GM19455 (cell line): ENCODE data around the gene SUSD4.

Source experiments
- ATAC-seq: cut with Tn5 transposase; IDR thresholded peaks from one replicate; pipeline ENCODE4 v1.9.1; 2021; ENCODE audit not compliant: unreplicated experiment

The SUSD4 gene

DNA sequence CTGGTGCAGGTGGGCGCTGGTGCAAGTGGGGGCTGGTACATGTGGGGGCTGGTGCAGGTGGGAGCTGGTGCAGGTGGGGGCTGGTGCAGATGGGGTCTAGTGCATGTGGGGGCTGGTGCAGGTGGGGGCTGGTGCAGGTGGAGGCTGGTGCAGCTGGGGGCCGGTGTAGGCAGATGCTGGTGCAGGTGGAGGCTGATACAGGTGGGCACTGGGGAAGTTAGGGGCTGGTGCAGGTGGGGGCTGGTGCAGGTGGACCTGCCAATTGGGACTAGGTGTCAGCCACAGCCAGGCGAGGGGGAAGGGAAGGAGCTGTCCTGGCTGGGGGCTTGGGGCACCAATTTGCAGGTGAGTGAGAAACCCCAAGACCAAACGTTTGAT is 174.5 kb downstream of the SUSD4 start:
- ATAC-seq: no peak

DNA sequence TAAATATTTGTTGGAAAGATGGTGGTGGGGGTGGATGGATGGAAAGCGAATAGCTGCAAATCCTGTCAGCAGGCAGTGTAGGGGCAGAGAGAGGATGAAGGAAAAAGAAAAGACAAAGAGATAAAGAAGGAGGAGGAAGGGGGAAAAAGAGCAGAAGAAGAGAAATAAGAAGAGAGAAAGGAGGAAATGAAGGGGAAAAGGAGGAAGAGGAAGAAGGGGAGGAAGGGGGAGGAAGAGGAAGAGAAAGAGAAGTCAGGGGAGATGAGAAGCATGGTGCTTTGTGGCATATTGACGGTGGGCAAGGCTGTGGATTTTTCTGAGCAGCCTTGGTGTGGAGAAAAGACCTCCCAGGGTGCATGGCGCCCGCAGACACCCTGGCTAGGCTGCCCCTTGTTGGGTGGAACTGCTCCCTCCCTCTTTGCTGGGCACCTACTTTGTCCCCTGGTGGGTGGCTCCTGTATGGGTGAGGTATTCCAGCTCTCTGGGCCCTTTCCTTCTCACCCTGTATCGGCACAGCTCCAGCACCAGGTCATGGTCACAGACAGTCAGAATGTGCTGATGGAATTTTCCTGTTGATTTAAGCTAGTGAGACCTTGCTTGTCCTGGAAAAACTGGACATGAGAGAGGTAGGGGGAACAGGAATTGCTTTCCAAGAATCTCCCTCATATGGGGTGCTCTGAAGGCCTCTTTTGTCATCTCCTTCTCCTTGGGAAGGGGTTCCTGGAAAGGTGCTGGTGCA is 175.2 kb downstream of the SUSD4 start:
- ATAC-seq: no peak

DNA sequence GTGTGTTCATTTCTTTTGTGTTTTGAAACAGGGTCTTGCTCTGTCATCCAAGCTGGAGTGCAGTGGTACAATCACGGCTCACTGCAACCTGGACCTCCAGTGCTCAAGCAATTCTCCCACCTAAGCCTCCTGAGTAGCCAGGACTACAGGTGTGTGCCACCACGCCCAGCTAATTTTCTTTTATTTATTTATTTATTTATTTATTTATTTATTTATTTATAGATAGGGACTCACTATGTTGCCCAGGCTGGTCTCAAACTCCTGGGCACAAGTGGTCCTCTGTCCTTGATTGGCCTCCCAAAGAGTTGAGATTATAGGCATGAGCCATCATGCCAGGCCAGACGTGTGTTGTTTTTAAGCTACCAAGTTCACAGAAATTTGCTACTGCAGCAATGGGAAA is 177.2 kb downstream of the SUSD4 start:
- ATAC-seq: no peak

DNA sequence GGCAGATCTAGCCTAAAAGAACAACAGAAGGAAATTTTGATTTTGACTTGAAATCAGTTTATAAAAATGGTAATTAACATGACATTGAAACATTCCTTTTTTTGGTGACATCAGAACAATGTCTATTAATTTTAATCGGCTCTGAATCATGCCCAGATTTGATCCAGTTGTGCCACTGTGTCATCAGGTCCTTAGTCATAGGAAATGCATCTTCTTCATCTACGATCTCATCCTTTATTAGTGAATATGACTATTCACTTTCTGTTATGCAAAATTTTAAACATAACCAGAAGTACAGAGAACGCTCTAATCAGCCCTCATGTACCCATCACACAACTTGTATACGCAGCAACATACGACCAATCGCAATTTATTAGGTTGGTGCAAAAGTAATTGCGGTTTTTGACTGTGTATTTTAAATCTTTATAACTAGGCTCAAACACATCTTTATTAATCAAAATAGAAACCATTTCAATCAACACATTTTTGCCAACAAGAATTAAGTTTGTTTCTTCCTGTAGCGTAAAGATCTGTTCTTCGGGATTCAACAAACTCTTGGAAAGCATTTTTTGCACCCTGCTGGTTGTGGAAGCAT is 180.6 kb downstream of the SUSD4 start:
- no peak for ATAC-seq

DNA sequence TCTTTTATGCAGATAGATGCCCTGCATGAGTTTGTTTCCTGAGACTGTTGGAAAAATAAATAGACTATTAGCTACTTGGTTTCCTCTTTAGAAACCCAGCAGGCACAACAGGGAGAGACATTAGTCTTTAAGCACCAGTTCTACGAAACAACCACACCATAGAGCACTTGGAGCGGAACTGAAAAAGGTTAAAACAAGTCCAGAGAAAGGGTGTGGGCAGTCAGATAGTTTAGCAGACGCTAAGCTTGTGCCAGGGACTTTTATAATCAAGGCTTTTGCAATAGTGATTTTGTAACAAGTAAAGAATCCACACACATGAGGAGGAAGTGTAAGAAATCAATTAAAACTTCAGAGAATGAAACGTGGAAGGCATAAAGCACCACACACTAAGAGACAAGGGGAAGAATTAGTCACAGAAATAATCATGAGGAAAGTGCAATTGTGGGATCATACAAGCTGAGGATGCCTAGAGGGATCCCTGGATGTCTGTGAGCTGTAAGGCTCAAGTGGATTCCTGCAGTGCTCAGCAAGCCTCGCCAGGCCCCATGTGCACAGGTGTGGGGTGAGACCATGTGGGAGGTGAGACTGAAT is 183.2 kb downstream of the SUSD4 start:
- ATAC-seq: no peak

DNA sequence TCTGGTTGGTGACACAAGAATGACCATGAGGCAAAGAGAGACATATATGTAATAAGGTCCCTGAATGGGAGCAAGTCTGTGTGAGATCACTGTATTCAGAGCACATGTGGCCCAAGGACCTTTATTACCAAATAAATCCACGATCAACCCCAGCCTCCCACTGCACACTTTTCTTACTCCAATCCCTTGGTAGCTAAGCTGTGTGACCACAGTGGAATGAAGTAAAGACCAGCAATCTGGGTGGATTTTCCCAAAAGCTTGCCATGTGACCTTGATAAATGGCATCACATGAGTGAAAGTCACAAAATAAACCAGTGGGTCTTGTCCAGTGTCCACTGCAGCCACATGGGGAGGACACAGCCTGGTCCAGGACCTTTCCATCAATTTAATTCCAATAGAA is 184.2 kb downstream of the SUSD4 start:
- ATAC-seq: no peak

DNA sequence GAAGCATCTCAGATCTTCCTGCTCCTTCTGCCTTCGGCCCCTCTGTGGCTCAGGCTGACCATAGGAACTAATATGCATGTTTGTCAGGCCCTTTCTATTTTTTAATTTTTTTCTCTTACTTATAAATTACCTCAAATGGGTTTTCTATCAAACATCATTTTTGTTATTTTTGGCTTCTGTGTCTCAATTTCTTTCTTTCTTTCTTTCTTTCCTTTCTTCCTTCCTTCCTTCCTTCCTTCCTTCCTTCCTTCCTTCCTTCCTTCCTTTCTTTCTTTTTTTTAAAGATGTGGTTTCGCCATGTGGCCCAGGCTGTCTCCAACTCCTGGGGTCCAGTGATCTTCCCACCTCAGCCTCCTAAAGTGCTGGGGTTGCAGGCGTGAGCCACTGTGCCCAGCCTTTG is 184.7 kb downstream of the SUSD4 start:
- ATAC-seq: no peak

DNA sequence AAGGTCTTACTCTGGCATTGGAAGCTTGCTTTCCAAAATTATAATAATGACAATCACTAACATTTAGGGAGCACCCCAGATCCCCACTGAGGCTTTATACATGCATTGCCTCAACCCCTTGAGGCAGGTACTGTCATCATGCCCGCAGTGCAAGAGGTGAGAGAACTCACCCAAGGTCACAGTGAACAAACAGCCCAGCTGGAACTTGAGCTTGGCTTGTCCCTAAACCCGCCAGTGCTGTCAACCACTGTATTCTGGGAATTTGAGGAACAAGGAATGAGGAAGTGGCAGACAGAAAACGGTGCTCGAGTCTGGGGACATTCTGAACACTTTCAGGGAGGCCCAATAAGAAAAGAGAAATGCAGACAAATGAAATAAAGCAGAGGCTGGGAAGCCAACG is 186.3 kb downstream of the SUSD4 start:
- ATAC-seq: no peak

DNA sequence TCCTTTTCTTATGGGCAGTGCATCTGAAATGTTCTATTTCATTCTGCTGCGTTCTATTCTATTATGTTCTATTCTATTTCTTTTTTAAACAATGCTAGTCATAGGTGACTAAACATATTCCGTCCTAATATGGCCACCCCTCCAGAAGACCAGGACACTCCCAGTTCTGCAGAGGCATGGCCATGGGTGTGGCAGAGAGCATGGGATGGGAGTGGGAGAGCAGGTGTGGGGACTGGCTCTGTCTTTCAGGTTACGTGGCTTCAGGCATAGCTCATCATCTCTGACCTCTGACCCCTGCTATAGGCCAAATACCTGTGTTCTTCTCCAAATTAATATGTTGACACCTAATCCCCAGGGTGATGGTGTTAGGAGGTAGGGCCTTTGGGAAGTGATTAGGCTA is 187.5 kb downstream of the SUSD4 start:
- ATAC-seq: no peak

DNA sequence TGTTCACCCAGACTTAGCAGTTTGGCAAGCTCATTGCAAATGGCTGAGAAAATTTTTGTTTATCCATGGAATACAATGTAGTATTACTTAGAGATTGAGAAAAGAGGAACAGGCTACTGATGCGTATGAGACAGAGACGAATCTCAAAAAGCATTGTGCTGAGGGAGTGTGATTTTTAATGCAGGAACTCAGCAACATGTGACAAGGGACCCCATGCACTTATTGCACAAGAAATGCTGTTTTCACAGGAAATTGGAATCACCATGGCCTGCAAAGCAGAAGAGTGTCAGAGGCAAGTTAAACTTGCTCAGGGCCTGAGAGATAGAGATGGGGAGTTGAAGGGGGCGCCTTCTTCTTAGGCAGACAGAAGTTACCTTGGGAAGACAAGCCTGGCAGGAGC is 188.3 kb downstream of the SUSD4 start:
- ATAC-seq: no peak

DNA sequence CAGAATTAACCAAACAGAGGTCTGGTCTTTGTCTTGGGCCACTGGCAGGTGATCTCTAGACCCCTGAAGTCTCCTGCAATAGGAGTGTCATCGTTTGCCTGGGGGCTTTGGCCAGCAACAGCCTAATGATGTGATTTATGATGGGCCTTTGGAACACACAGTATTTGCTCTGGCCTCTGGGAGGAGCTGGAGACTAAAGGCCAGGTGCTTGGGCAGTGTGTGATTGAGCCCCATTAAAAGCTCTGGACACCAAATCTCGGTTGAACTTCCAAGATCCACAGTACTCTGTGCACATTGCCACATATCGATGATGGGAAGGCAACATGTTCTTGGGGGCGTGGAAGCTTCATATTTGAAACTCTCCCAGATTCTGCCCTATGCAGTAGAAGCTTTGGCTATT is 188.9 kb downstream of the SUSD4 start:
- no peak for ATAC-seq
